Measurements from ENCODE around the gene MRPS12. TPM values are rescaled to one million over a fixed set of nuclear protein-coding genes. Genes with fewer than 3 reads are reported as not detected.
A peak's percentile ranks its signal among the peaks of the same experiment; 100 is the strongest.
"Not testable (repeated sequence)": the region's sequence is repeated elsewhere in the genome, so short reads cannot be mapped to it uniquely, and the experiment has no call there.

The MRPS12 gene
- total RNA-seq, 1 donor from 2014 or later: 67.6 TPM

DNA sequence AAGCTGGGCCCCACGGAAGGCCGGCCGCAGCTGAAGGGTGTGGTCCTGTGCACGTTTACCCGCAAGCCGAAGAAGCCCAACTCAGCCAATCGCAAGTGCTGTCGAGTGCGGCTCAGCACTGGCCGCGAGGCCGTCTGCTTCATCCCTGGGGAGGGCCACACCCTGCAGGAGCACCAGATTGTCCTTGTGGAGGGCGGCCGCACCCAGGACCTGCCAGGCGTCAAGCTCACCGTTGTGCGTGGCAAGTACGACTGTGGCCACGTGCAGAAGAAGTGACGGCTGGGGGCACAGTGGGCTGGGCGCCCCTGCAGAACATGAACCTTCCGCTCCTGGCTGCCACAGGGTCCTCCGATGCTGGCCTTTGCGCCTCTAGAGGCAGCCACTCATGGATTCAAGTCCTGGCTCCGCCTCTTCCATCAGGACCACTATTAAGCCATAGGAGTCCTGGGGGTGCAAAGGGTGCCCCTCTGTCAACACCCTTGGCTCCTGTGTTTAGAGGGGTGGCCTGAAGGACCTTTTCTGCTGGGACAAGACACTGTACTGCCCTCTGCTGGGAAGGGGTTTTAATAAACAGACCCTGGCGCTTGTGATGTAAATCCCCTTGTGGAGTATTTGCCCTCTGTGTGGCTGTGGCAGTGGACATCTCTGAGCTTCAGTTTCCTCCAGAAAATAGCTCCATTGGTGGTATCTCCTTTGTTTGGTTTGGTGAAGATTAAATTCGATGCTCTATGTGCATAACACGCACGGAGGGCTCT is 1.9 kb downstream of the MRPS12 start:
- Histone ChIP-seq H3K4me1 (peaks cover 56% of the 10 kb centered on the region), H3K36me3 (peaks cover 17% of the 10 kb centered on the region), H3K27me3 (ENCODE audit: low read depth) (no peaks in the 10 kb centered on the region), H3K9me3 (replicated peaks) (peaks cover 7% of the 10 kb centered on the region), H3K27ac (replicated peaks) (no peak overlapping the region), H3K4me3 (no peak overlapping the region)
- no peak for DNase-seq
- intact Hi-C loops (cut with micrococcal nuclease): no loop called here
- TF ChIP-seq, protein P1, sequence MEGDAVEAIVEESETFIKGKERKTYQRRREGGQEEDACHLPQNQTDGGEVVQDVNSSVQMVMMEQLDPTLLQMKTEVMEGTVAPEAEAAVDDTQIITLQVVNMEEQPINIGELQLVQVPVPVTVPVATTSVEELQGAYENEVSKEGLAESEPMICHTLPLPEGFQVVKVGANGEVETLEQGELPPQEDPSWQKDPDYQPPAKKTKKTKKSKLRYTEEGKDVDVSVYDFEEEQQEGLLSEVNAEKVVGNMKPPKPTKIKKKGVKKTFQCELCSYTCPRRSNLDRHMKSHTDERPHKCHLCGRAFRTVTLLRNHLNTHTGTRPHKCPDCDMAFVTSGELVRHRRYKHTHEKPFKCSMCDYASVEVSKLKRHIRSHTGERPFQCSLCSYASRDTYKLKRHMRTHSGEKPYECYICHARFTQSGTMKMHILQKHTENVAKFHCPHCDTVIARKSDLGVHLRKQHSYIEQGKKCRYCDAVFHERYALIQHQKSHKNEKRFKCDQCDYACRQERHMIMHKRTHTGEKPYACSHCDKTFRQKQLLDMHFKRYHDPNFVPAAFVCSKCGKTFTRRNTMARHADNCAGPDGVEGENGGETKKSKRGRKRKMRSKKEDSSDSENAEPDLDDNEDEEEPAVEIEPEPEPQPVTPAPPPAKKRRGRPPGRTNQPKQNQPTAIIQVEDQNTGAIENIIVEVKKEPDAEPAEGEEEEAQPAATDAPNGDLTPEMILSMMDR (IDR thresholded peaks at IDR 0.05; ENCODE audit: borderline replicate concordance): peak; percentile 45

GRCh38 chr19:38933544-38933943 is 2.8 kb downstream of the MRPS12 start:
- Histone ChIP-seq H3K4me1 (peaks cover 56% of the 10 kb centered on the region), H3K27ac (replicated peaks) (no peak overlapping the region), H3K27me3 (ENCODE audit: low read depth) (no peaks in the 10 kb centered on the region), H3K9me3 (replicated peaks) (peaks cover 7% of the 10 kb centered on the region), H3K36me3 (peaks cover 17% of the 10 kb centered on the region), H3K4me3 (no peak overlapping the region)
- intact Hi-C loops (cut with micrococcal nuclease): no loop called here
- no peak for DNase-seq
- TF ChIP-seq, protein P1 (IDR thresholded peaks at IDR 0.05; ENCODE audit: borderline replicate concordance): no peak

DNA sequence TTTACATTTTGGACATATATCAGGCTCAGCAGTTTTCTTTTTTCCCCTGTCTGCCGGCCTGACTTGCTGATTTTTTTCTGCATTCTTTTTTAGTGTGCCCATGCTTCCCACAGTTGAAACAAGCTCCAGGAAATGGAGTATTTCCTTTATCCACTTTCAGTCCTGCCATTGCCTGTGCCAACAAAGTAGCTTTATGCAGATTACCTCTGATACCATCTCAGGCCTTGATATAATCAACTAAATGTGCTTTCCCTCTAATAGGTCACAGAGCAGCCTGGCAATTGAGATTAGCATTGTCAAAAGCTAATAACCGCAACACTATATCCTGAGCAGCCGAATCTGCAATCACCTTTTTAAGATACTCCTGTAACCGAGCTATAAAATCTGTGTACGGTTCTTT is 9.2 kb downstream of the MRPS12 start:
- H3K4me1 ChIP-seq: peaks cover 5% of the 10 kb centered on the region
- H3K9me3 ChIP-seq (replicated peaks): peaks cover 7% of the 10 kb centered on the region
- H3K36me3 ChIP-seq: peaks cover 4% of the 10 kb centered on the region
- no peak overlapping the region for H3K4me3 ChIP-seq
- H3K27me3 ChIP-seq (ENCODE audit: low read depth): no peaks in the 10 kb centered on the region
- H3K27ac ChIP-seq (replicated peaks): no peak overlapping the region
- no peak for DNase-seq
- intact Hi-C loops (cut with micrococcal nuclease): no loop called here
- TF ChIP-seq, protein P1 (IDR thresholded peaks at IDR 0.05; ENCODE audit: borderline replicate concordance): no peak

DNA sequence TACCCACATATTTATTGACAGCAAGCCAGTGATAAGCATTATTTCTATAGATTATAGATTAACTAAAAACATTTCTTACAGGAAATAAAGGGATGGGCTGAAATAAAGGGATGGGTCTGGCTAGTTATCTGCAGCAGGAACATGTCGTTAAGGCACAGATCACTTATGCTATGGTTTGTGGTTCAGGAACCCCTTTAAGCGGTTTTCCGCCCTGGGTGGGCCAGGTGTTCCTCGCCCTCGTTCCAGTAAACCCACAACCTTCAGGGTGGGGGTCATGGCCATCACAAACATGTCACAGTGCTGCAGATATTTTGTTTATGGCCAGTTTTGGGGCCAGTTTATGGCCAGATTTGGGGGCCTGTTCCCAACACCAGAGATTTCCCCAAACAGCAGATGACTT is 10.7 kb downstream of the MRPS12 start:
- DNase-seq: not testable (repeated sequence)

DNA sequence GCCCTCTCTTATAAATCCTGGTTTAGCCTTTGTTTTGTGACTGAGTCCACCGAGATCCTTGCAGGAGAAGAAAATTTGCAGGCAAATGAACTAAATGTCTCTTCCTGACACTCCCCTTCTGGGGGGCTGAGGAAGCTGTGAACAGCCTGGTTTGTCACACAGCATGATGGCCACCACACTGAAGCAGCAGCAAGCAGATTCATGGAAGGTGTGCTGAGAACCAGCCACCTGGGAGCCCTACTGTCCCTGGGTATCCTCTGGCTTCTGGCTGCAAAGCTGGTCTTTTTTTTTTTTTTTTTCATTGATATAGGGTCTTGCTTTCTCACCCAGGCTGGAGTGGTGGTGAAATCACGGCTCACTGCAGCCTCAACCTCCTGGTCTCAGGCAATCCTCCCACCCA is 11.2 kb downstream of the MRPS12 start:
- H3K27me3 ChIP-seq (ENCODE audit: low read depth): no peaks in the 10 kb centered on the region
- intact Hi-C loops (cut with micrococcal nuclease): no loop called here

More for the DNA sequence above, 10.7 kb downstream of the MRPS12 start:
- H3K4me1 ChIP-seq; H3K27me3 ChIP-seq (ENCODE audit: low read depth); H3K27ac ChIP-seq (replicated peaks); H3K4me3 ChIP-seq; intact Hi-C loops (cut with micrococcal nuclease); H3K36me3 ChIP-seq; H3K9me3 ChIP-seq (replicated peaks): not testable (repeated sequence)

More for the DNA sequence above, 11.2 kb downstream of the MRPS12 start:
- no peak for DNase-seq
- no peak overlapping the region for H3K27ac ChIP-seq (replicated peaks)
- no peaks in the 10 kb centered on the region for H3K4me1 ChIP-seq
- H3K36me3 ChIP-seq: peaks cover 4% of the 10 kb centered on the region
- no peak overlapping the region for H3K4me3 ChIP-seq
- TF ChIP-seq, protein P1 (IDR thresholded peaks at IDR 0.05; ENCODE audit: borderline replicate concordance): no peak
- H3K9me3 ChIP-seq (replicated peaks): no peaks in the 10 kb centered on the region
